ENCODE measurements around the gene MCRIP1.

Gene MCRIP1

DNA sequence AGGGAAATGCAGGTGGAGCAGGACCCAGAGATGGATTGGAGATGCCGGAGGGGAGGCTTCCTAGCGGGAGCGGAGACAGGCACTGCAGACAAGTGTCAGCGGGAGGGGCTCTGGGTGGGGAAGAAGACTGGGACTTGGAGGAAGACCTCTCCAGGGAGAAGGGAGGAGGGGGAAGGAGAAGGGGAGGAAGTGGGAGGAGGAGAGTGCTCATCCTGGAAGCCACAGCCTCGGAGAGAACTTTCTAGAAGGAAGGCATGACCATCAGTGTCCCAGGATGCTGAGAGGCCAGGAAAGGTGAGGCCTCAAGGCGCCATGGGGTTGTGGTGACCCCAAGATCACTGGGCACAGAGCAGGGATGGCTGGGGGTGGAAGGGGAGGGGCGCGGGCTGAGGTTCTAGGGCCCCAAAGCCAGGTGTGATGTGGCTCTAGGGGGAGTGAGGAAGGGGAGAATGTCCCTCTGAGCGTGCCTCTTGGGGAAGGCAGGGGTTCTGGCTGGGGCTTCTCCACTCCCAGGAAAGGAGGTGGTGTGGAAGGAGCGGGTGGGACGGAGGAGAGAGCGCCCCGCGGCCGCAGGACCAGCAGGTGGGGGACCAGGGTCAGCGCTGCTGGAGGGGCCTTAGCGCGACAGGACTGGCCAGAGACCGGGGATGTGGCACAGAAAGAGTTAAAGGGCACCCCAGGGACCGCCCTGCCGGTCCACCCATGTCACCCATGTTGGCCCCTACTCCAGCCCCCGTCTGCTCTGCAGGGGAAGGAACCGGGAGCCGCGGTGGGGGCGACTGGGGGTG is 30.0 kb downstream of the MCRIP1 start:
- DNase-seq: no peak

DNA sequence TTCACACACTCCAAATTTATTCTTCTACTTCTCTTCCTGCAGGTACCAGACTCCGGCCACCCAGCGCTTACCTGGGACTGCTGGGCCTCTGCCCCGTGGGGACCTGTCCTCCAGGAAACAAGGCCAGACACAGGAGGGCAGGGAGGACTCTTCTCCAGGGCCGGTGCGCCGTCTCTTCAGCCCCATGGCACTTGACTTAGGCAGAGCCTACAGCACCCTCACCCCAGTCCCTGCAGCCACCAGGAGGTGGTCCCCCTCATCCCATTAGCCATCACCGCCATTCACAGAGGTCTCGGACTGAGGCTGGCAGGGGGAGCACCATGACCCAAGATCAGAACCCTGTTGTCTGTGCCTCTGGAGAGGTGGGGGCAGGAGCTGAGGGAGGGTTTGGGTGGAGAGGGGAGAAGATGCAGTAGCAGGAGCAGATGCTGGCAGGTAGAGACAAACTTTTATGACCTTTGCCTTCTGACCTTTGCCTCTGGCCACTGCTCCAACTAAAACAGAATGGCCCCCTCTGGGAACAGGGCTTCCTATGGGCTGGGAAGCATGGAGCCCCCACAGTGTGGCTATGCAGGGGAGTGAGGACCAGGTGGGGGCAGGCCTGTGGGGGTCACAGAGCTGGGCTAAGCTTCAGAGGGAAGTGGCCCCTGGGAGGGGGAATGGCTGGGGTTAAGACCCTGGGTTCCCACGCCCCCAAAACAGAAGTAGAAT is 30.9 kb downstream of the MCRIP1 start:
- DNase-seq: no peak

DNA sequence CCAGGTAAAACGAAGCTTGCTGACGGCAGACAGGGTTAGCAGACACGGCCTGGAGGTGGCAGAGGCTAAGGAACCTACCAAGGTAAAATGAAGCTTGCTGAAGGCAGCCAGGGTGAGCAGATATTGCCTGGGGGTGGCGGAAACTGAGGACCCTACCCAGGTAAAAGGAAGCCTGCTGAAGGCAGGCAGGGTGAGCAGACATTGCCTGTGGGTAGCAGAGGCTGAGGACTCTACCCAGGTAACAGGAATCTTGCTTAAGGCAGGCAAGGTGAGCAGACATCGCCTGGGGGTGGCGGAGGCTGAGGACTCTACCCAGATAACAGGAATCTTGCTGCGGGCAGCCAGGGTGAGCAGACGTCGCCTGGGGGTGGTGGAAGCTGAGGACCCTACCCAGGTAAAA is 31.8 kb downstream of the MCRIP1 start:
- no peak for DNase-seq

DNA sequence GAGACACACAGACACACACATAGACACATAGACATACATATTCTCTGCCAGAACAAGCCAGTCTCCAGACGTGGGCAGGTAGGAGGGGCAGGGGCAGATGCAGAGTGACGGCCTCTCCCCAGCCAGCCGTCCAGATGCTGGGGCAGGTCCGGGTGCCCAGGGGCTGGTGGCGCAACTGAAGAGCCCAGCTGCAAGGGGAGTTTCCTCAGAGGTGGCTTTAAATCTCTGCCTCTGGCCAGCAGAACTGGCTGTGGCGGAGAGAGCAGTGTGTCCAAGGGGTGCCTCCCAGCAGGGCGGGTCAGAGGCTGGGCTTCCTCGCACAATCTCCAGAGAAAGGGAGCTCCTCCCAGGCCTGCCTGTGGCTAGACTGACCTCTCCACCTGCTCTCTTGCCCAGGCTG is 38.6 kb downstream of the MCRIP1 start:
- no peak for DNase-seq

DNA sequence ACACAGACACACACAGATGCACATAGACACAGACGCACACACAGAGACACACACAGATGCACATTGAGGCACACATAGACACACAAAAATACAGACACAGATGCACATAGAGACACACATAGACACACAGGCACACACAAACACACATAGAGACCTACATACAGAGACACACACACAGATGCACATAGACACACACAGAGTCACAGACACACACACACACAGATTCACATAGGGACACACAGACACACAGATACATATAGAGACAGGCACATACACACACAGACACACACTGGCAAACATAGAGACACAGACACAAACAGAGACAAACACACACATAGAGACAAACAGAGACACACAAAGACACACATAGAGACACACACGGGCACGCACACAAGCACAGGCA is 39.0 kb downstream of the MCRIP1 start:
- no peak for DNase-seq

DNA sequence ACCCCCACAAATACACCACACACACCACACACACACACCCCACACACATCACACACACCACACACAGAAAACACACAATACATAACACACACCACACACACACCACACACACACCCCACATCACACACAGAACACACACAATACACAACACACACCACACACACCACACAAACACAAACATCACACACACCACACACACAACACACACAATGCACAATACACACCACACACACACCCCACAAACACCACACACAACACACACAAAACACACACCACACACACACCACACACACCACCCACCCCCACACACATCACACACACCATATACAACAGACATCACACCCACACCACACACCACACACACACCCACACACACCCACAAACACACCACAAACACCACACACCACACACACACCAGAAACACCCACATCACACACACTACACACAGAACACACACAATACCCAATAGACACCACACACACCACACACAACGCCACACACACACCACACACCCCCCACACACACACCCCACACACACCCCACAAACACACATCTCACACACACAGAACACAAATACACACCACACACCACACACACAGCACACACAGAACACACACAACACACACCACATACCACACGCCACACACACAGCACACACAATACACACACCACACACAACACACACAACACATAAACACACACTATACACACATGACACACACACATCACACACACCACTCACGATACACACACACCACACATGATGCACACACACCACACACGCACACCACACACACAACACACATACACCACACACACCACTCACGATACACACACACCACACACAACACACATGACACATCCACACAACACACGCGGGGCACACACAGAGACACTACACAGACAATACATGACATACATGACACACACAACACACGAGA is 40.1 kb downstream of the MCRIP1 start:
- no peak for DNase-seq

Data from NCI-H2107 (cell line).